AG10803 (cell line): ENCODE data around the gene MAPT.
"Not testable (repeated sequence)": the region's sequence is repeated elsewhere in the genome, so short reads cannot be mapped to it uniquely, and the experiment has no call there.

Experiments used
- DNase-seq: peaks from one replicate; pipeline ENCODE4 v3.0.0; 2010; ENCODE audit warnings: low read depth
- H3K4me3 ChIP-seq: 2 replicates; pipeline ENCODE4 v1.5.1; 2011; ENCODE audit warnings: mild to moderate bottlenecking, low read length, control low read depth
- TF ChIP-seq, protein P1 (sequence below): conservative IDR thresholded peaks from 2 replicates; pipeline ENCODE4 v1.5.1; 2011; ENCODE audit warnings: mild to moderate bottlenecking, low read length, control low read depth, inconsistent platforms

MAPT gene

DNA sequence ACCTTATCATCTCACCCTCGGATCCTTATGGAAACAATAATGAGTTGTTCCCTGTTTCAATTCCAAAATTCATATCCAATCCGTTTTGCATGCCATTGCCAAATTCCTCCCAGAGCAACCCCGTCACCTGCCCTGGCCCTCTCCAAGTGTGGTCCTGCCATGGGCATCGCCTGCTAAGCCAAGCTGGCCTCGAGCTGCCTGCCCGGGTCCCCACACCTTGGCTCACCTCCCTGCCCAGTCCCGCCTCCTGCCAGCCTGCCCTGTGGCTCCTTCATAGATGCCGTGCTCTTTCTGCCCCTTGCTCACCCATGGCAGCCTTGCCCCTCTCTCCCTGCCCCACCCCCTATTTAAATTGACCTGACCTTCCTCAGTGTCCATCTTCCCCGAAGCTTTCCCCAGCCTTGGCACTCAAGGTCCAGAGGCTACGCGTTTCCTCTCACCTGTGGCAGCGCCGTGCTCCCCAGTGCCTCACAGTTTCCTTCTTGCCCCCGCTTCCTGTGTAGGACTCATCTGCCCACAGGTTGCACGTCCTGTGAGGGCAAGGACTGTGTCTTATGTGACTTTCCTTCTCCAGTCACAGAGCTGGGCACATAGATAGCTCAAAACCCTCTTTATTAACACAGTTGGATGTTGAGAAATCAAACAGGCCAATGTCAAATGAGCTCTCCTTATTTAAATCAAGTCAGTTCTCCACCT is 12.7 kb downstream of the MAPT start:
- TF ChIP-seq, protein P1, sequence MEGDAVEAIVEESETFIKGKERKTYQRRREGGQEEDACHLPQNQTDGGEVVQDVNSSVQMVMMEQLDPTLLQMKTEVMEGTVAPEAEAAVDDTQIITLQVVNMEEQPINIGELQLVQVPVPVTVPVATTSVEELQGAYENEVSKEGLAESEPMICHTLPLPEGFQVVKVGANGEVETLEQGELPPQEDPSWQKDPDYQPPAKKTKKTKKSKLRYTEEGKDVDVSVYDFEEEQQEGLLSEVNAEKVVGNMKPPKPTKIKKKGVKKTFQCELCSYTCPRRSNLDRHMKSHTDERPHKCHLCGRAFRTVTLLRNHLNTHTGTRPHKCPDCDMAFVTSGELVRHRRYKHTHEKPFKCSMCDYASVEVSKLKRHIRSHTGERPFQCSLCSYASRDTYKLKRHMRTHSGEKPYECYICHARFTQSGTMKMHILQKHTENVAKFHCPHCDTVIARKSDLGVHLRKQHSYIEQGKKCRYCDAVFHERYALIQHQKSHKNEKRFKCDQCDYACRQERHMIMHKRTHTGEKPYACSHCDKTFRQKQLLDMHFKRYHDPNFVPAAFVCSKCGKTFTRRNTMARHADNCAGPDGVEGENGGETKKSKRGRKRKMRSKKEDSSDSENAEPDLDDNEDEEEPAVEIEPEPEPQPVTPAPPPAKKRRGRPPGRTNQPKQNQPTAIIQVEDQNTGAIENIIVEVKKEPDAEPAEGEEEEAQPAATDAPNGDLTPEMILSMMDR, result no peak
- no peak for DNase-seq
- no peak overlapping the region for H3K4me3 ChIP-seq

DNA sequence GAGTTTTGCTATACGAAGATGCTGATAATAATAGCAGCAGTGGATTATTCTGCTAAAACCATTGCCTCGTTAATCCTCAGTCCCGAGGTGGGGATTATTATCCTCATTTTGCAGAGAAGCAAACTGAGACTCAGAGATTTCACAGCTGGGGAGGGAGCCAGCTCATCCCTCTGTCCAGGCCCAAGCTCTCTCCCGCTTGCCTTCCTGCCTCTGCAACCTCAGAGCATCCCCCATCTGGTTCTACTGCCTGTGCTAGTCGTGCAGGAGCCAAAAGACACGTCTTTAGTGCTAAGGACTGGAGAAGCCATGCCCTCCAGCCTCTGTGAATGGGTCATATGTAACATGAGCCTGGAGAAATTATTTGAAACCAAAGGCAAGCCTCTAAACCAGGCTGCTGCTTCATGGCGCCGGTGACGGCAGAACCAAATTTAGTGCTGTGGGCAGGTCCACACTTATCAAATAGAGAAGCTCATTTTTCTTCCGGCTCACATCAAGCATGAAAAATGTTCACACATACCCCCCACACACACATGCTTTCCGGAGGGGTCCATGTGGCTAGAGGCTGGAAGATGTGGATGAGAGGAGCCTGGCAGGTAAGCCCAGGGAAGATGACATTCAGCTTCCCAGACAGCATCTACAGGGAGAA is 13.5 kb downstream of the MAPT start:
- H3K4me3 ChIP-seq, result no peak overlapping the region
- TF ChIP-seq, protein P1, result no peak
- DNase-seq, result no peak

DNA sequence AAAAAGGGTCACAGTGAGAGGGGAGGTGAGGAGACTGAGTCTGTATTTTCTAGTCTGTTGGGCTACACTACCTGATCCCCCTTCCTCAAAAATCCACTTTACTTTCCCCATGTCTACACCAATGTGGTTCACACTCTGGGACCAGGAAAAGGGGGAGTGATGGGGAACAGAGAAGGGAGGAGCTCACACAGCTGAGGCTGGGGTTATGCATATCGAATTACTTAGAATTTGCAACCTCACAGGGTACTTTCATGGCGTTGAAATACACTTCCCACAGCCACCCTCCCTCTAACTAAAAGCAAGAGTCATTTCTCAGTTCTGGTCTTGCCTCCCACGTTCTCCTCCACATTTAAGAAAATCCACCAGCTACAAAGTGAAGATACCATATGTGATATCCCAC is 14.1 kb downstream of the MAPT start:
- TF ChIP-seq, protein P1, result no peak
- H3K4me3 ChIP-seq, result no peak overlapping the region
- no peak for DNase-seq

DNA sequence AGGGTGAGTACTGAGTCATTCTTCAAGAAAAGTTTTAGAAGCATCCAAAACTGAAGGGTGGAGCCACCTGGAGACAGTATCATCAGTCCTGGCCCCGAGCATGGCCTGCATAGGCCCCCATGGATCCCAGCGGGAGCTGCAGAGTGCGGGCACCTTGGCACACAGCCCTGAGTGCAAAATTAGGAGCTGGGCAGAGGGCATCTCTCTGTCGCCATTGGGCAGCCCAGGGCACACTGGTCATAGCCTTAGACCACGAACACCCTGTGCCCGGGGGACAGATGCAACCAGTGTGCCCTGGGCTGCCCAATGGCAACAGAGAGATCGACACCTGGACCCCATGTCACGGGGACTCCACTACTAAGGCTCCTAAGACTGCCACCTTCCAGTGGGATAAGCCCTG is 14.6 kb downstream of the MAPT start:
- TF ChIP-seq, protein P1, result no peak
- no peak for DNase-seq
- H3K4me3 ChIP-seq, result no peak overlapping the region

DNA sequence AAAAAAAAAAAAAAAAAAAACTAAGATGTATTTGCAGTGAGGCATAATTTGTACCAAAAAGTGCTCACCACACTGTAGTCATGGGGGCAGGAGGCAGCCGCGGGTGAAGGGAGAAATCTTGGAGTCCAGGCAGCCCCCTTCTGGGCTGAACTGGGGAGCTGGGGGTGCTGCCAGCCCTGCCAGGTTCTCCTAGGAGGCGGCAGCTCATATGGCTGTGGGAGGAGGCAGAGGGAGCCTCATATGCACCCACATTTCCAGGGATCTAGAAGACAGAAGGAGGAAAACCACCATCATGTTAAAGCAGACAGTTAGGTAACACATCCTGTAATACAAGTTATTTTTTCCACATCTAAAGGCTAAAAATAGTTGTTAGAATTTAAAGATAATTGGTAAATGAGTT is 16.3 kb downstream of the MAPT start:
- no peak overlapping the region for H3K4me3 ChIP-seq
- TF ChIP-seq, protein P1, result no peak
- DNase-seq, result no peak

DNA sequence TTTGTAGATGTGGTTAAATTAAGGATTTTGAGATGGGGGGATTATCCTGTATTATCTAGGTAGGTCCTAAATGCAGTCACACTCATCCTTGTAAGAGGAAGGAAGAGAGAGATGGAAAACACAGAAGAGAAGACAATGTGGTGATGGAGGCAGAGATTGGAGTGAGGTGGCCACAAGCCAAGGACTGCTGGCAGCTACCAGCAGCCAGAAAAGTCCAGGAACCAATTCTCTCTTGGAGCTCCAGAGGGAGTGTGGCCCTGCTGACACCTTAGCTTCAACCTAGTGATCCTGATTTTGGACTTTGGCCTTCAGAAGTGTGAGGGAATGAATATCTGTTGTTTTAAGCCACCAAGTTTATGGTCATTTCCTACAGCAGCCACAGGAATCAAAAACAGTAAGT is 18.0 kb downstream of the MAPT start:
- TF ChIP-seq, protein P1, result no peak
- DNase-seq, result no peak
- no peak overlapping the region for H3K4me3 ChIP-seq

DNA sequence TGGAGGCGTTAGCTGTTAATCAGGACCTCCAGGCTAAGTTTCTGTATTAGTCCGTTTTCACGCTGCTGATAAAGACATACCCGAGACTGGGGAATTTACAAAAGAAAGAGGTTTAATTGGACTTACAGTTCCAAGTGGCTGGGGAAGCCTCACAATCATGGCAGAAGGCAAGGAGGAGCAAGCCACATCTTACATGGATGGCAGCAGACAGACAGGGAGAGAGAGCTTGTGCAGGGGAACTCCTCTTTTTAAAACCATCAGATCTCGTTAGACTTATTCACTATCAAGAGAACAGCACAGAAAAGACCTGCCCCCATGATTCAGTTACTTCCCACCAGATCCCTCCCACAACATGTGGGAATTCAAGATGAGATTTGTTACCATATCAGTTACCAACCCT is 18.7 kb downstream of the MAPT start:
- not testable (repeated sequence) for DNase-seq, H3K4me3 ChIP-seq
